ENCODE data around the gene MPV17L2.

The MPV17L2 gene

DNA sequence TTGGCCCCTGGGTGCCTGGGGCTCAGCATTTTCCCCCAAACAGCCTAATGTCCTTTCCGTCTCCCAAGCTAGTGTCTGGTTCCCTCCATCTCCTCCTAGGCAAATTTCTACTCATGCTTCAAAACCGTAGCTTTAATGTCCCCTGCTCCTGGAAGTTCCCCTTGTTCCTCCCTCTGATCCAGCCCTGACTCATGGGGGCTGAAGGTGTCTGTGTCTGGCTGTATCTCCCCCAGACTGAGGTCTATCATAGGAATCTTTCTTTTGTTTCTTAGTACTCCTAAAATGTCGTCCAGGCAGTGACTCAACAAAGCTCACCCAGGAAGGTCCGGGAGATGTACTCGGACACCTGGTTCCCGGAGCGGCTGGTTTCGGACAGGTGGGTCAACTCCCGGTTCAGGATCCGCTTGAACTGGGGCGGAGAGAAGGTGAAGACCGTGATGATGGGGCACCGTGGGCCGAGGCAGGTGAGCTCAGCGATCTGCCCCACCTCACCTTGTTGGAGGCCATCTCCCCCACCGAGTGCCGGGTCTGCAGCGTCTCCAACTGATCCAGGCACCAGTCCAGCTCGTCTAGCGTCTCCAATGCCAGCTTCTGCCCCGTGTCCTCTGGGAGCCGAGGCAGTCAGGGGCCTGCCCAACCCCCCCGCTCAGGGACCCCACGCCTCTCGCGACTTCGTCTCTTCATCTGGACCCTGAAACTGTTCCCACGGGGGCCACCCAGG lies 27.1 kb downstream of the MPV17L2 start:
- DNase-seq, result no peak

DNA sequence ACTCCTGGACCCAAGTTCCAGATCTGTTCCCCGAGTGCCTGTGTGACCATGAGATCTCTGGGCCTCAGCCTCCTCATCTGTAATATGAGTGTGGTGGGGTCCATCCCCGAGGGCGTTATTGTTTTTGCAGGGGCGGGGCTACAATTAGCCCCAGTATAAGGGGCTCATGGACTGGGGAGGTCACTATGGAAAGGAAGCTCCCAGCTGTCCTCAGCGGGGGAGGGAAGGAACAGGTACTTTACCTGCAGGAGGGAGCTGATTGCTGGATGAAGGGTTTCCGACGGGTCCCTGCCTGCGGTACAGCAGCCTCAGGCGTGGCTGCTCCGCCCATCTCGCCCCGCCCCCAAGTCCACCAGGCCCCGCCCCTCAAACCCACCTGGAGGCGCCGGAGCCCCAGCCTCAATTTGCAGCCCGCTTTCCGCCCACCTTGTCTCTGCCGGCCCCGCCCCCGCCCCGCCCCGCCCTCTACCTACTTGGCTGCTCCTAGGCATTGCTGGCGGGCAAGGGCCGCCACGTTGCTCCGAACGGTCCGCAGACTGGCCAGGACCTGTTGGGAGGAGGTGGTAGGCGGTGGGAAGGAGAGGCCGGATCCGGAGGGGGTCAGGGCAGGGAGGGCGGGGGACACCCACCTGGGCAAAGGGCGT lies 27.7 kb downstream of the MPV17L2 start:
- no peak for DNase-seq

DNA sequence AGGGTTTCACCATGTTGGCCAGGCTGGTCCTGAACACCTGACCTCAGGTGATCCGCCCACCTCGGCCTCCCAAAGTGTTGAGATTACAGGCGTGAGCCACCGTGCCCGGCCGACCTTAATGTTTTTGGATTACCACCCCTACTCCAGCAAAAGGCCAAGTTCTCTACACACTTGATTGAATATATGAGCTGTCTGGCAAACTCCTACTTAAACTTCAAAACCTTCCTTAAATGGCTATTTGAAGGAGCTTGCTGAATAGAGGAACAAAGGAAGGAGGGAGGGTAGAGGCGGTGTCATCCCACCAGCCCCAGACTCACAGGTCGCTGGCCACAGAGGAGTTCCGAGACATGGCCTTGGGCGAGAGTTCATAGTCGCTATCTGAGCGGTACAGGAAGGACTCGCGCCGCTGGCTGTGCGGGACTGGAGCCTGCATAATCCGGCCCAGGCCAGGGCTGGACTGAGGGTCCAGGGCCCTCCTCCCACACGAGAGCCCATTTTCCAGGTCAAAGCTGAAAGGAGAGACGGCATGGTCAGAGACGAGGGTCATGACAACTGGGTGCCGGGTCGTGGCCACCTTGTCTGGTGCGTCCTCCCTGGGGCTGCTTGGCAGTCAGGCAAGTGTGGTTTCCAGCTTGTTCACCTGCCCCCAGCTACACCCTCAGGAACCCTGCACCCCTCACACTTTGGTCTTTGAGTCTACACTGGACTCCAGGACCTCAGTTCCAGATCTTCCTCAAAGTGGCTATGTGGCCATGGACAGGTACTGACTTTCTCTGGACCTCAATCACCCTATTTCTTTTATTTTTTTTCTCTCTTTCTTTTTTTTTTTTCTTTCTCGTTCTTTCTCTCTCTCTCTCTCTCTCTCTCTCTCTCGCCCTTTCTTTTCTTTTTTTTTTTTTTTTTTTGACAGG lies 29.1 kb downstream of the MPV17L2 start:
- no peak for DNase-seq

DNA sequence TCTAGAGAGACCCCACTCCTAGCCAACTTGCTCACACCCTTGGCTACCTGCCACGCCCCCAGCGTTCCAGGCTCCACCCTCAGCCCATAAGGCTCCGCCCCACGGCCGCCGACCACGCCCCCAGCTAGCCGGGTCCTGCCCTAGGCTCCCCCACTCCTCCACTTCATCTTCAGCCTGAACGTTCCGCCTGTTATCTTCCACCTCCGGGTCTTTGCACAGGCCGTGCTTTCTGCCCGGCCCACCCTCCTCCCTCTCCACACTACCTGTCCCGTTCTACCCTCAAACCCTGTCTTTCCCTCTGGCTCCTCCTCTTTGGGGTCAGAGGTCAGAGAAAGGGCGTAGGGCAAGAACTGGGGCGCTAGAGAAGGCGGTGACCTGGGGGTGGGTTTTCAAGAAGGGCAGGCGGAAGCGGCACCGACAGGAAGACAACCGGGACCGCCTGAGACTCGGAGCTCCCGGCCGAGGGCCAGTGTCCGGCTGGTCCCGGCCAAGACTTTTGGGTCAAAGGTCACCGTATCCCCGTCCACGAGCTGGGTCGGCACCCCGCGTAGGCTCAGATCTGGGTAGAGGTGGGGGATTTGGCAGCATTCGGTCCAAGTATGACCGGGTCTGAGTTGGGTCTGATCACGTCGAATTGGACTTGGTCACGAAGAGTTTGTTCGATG lies 31.0 kb downstream of the MPV17L2 start:
- DNase-seq, result no peak

DNA sequence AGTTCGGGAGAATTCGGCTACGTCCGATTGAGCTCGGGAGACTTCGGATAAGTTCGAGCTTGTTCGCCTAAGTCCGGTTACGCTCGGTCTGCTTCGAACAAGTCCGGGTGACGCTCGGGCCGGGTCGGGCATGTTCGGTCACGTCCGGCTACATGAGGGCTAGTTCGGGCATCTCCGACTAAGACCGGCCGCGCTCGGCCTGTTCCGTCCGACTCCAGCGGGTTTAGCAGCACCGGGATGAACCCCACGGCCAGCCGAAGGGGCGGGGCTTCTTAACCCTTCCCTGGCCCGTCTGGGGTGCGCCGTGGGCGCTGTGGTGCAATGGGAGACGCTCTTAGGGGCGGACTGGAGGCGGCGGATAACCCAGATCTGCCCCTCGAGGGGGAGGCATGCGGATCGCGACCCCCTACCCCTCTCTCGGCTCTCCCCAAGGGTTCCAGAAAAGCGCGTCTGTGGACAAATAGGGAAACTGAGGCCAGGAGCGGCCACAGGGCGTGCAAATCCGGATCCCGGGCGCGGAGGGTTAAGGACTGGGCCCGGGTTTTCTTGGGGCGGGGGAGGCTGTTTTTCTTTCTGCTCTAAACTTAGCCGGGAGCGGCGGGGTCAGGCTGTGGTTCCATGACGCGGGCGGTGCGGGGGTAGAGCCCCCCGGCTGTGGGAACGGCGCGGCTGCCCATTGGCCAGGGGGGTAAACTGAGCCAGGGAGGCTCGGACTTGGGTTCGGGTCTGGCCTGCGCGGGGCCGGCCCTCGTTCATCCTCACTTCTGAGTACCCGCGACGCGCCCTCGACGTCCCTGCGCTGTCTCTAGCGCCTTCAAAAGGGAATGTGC lies 31.7 kb downstream of the MPV17L2 start:
- DNase-seq, result peak; percentile 73

DNA sequence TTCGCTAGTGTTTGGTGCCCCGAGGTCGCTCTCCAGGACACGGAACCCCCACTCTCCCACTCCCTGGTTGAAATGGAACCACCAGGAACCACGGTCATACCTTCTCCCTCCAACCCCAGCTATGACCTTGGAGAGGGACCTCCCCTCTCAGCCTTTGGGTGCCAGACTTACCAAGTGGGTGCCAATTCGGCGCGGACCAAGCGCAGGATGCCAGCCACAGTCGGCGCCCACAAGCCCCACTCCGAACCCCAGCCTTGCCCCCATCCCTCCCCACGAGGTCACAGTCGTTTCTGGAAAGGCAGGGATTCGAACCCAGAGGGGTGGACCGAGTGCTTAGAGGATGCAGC lies 32.3 kb downstream of the MPV17L2 start:
- no peak for DNase-seq

DNA sequence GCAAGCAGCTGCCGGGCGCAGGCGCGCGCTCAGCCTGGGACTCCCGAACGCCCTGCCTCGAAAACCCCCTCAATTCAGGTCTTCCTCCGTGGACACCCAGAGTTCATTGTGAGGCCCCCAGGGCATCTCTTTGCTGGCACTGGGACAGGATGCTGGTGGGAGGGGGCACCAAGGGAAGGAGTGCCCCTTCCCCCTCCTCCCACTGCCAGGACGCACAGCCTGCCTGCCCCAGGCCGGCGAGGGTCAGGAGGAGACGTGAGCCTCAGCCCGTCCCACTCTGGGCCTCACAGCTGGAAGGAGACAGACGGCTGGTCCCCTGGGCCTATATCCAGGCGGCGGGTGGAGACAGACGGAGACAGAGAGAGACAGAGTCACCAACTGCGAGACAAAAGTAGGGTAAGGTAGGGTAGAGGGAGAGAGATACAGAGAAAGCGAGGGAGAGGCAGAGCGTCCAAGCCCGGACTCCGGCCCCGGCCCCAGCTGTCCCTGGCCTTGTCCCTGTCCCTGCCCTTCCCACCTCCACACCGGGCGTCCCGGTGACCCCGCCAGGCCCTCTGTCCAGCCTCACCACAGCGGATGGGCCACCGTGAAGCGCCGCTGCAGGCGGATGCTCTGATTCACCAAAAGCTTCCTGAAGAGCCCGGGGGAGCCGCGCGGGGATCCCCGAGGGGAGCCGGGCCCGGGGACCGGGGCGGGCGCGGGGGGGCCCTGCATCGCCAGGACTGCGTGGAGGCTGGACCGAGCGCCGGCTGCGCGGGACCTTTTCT lies 32.9 kb downstream of the MPV17L2 start, which contains the start of gene PDE4C:
Gene PDE4C (minus strand): TSS at position 737 of the 767 bp plus-strand sequence. CDS start 23 bp downstream, at position 714.
- DNase-seq, result no peak

DNA sequence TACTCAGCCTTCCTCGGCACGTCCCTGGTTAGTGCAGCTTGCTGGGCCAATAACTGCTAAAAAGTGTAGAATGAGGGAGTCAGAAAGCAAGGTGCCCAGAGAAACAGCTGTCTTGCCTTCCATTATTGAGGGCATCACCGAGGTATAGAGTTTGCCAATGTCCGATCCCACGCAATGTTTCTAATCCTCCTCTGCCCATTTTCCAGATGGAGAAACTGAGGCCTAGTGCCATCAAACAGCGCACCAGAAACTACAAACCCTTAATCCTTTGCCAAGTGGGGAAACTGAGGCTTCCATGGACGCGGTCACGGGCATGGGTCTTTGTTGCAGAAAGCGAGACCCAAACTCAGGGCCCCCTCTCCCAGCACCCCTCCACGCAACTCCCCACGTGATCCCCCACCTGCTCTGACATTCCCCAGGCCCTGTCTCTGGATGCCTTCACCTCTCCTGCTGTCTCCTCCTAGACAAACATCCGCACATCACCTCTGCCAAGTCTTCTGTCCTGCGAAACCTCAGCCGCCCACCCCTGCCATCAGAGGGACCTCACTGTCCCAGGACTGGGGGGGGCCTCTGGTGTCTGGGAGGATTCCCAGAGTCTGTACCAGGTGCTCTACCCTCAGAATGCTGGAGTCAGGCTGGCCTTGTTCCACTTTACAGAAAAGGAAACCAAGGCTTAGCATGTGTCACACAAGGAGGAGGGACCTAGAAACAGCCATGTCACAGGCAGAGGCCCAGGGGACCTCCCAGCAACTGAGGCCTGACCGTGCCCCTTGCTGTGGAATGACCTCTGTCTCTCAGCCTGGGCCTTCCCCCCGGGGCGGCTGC lies 34.1 kb downstream of the MPV17L2 start:
- DNase-seq, result no peak

DNA sequence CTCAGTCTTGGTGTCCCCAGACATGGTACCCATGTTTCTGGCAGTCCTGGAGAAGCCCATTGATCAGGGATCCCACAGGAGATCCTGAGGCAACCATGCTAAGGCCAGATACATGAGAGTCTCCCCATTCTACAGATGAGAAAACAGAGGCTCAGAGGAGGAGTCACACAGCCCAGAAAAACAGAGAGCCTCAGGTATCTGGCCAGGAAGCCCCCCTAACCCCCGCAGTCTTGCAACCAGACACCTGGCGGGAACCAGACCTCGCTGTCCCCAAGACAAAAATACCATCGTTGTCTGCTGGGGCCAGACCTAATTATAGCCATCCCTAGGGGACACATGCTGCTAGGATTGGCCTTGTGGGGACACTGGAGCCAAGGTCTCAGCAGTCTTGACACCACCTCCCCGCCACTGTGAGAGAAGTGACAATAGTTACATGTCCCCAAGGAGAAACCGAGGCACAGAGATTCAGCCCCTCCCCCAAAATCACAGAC lies 34.8 kb downstream of the MPV17L2 start:
- no peak for DNase-seq

DNA sequence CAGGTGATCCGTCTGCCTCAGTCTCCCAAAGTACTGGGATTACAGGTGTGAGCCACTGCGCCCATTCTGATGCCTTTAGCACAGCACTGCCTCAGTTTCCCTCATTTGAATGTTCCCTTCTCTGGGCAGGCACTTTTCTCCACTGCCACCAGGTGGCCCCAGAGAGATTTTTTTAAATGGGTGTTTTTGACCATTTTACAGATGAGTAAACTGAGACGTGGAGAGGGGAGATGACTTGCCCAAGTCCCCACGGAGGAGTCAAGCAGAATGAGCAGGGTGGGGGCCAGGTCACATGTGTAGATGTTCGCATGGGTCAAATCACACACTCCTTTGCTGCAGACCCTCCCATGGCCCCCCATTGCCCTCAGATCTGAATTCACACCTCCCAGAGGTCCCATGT lies 36.5 kb downstream of the MPV17L2 start:
- no peak for DNase-seq

DNA sequence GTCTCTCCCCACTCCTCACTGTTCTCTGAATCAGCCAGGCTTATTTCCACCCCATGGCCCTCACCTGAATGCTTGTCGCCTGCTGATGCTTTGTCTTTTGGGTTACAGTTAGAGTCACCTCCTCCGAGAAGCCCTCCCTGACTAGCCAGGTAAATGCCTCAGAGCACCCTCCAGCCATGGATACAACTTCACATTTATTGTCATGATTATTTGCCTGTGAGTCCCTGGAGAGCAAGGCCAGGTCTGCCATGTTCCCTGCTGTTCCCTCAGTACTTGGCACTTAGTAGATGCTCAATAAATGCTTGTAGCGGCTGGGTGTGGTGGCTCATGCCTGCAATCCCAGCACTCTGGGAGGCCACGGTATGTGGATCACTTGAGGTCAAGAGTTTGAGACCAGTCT lies 36.9 kb downstream of the MPV17L2 start:
- no peak for DNase-seq

DNA sequence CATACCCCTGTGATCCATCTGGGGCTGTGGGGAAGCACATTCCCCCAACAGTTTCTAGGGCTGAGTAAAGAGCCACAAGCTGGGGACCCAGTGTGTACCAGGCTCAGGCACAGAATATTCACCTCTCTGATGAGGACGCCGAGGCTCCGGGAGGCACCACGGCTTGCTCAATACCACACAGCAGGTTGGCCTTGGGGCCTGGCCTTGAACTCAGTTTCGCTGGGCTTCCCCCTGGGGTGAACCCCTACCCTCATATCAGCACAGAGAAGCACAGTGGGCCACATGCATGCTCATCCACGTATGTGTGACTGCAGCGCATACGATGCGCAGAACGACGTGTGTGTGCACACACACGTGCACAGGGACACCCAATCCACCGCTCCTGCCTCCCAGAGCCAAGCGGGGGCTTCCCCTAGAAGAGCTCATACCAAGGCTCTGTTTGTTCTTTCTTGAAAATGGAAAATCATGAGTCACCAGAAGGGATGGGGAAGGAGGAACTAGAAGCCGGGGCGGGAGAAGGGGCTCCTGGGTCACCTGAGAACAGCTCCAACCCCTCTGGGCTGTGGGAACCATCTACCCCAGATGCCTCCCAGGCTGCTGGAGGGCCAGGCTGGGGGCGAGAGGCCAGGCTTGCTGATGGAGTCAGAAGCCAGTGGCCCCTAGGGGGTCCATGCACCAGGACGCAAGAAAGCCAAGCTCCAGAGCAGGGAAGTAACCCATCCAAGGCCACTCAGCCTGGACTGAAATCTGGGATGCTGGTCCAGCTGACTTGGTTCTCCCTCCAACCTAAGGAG lies 38.1 kb downstream of the MPV17L2 start:
- DNase-seq, result no peak

DNA sequence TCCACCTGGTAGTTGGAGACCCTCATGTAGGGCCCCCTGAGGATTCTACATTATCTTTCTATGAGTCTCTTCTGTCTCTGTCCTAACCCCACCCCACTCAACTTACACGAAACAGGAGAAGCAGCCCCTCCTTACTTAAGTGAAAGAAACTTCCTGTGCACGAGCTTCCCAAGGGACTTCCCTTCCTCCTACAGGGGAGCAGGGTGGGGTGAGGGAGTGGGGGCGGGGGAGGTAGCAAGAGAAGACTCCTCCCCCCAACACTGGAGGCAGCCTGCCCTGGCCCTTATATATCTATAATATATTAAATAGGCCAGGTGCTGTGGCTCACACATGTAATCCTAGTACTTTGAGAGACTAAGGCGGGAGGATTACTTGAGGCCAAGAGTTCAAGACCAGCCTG lies 38.8 kb downstream of the MPV17L2 start:
- DNase-seq, result no peak

DNA sequence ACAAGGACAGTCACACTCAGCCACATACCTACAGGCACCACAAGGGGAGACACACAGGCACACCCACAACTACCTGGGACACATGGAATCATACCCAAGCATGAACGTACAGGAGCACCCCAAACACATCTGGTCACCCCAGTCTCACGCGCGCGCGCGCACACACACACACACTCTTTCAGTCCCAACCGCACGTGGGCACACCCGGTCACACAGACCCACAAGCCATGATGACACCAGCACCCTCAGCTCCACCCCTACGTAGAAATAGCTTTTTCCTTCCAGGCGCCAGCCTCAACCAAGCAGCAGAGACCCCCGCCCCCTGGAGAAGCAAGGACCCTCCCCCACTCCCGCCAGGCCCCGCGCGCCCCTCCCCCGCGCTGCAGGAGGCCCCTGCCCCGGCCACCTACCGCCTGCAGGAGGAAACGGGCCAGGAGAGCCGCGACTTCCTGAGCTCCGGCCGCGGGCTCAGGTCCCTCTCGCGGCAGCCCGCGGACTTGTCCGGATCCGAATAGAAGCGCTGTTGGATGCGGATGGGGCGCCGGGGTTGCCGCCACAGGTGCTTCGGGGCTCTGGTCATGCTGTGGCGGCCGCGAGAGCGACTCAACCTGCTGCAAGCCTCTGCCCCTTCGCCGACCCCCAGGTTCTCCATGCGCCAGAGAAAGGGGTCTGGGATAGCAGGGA lies 39.7 kb downstream of the MPV17L2 start:
- no peak for DNase-seq

DNA sequence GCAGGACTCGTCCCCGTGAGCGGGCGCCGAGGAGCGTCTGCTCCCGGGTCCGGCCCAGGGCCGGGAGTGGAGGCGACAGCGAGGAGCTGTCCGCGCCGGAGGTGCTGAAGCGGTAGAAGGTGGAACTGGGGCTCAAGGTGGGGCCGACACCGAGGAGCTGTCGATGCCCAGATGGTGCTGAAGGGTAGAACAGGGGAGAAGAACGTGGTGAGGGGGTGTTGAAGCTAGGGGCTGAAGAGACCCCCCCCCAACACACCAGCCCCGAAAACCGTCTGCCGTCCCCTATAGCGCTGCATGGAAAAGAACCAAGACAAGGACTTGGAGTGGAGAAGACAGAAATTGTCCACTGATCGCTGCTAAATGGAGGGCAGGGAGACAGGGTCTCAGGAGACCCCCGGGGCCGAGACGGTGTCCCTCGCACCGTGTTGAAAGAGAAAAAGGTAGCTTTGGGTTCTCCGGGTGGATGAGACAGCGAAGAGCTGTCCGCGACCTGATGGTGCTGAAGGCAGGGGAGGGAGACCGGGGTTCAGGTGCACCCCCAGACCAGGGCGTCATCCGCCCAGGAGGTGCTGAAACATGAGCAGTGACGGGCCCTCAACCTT lies 40.3 kb downstream of the MPV17L2 start:
- peak; percentile 29 for DNase-seq

DNA sequence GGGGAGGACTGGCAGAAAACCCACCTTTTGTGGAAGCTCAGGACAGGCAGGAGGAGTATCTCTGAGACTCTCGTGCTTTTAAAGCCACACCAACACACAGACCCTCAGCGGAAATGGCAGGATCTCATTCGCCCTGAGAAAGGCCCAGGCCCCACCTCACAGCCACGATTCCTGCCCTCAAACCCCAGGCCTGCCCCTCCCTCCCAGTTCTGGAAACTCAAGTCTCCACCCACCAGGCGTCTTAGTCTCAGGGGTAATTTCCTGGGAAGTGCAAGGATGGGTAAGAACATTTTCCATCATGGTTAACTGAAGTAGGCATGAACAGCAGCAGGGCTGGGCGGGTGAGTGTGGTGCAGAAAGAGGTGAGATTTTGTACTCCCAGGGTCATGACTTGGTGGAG lies 41.2 kb downstream of the MPV17L2 start:
- no peak for DNase-seq

DNA sequence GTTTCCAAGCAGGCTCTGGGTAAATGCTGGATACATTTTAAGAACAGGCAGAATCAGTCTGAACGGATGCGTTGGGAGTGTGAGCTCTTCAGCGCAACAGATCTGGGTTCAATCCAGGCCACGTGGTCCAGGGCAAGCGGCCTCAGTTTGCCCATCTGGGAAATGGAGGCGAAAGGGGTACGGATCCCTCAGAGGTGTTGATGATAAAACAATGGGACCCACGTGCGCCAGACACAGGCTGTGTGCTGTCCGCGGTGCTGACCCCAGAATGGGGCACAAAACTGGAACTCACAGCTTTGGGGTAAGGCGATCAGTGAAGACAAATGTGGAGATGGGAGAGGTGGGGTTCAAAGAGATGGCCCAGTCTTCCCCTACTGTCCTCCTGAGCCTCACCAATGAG lies 46.3 kb downstream of the MPV17L2 start:
- no peak for DNase-seq

DNA sequence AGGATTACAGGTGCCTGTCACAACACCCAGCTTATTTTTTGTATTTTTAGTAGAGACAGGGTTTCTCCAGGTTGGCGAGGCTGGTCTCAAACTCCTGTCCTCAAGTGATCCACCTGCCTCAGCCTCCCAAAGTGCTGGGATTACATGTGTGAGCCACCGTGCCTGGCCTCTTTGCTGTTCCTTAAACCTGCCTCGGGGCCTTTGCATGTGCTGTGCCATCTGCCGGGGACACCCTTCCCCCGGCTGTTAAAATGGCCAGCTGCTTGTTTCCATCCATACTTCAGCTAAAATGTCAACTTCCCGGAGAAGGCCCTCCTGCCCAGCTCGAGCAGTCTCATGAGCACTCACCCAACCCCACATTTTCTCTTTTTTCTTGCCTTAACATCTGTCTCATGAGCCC lies 52.3 kb downstream of the MPV17L2 start:
- no peak for DNase-seq

All from activated gamma-delta T cell treated with Interleukin-2 at 50 U/mL for 16 hours (primary cell).